Subcutaneous abdominal adipose tissue (tissue), 5 donors: ENCODE measurements around the gene FRMD5.
A peak's percentile ranks its signal among the peaks of the same experiment; 100 is the strongest.
"Not testable (repeated sequence)": the region's sequence is repeated elsewhere in the genome, so short reads cannot be mapped to it uniquely, and the experiment has no call there.

ENCODE experiments used
- H3K27ac ChIP-seq: one replicate; pipeline ENCODE4 v1.7.0; 2013; ENCODE audit warnings: low read depth, mild to moderate bottlenecking, inconsistent platforms, low read length, moderate library complexity
- H3K27me3 ChIP-seq, 5 donors: one replicate each; pipeline ENCODE4 v1.7.0; 2013; ENCODE audit warnings: low read length in 5 of 5, inconsistent platforms in 1 of 5; ENCODE audit not compliant: control insufficient read depth in 5 of 5, insufficient read depth in 4 of 5
- H3K36me3 ChIP-seq, 5 donors: one replicate each; pipeline ENCODE4 v1.7.0; 2013; ENCODE audit warnings: low read length in 5 of 5; ENCODE audit not compliant: control insufficient read depth in 5 of 5, insufficient read depth in 5 of 5
- H3K4me1 ChIP-seq, 5 donors: one replicate each; pipeline ENCODE4 v1.7.0; 2013; ENCODE audit warnings: low read length in 5 of 5, mild to moderate bottlenecking in 3 of 5, moderate library complexity in 1 of 5; ENCODE audit not compliant: control insufficient read depth in 5 of 5, insufficient read depth in 5 of 5
- H3K4me3 ChIP-seq, 5 donors: one replicate each; pipeline ENCODE4 v1.7.0; 2013; ENCODE audit warnings: low read length in 5 of 5, low read depth in 1 of 5
- H3K9ac ChIP-seq, 5 donors: one replicate each; pipeline ENCODE4 v1.7.0; 2013; ENCODE audit warnings: low read length in 5 of 5, mild to moderate bottlenecking in 4 of 5, moderate library complexity in 3 of 5
- H3K9me3 ChIP-seq, 5 donors: one replicate each; pipeline ENCODE4 v1.7.0; 2013; ENCODE audit warnings: low read length in 5 of 5; ENCODE audit not compliant: control insufficient read depth in 5 of 5
- donor health status: healthy.
- donor health status: healthy.
- donor health status: healthy.
- donor health status: healthy.
- donor health status: healthy.

FRMD5 gene

DNA sequence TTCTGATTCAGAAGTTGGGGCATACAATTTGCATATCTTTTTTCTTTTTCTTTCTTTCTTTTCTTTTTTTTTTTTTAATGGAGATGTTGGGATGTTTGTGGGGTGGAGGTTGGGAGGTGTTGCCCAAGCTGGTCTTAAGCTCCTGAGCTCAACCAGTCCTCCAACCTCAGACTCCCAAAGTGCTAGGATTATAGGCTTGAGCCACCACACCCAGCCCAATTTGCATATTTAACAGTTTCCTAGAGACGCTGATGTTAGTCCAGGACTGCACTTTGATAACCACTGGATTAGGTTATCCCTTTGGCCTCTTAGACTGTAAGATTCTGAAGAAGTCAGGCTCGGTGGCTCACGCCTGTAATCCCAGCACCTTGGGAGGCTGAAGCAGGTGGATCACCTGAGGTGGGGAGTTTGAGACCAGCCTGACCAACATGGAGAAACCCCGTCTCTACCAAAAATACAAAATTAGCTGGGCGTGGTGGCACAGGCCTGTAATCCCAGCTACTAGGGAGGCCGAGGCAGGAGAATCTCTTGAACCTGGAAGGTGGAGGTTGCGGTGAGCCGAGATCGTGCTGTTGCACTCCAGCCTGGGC, 365.0 kb downstream of the FRMD5 start:
- not testable (repeated sequence) for H3K27ac ChIP-seq, H3K4me3 ChIP-seq, H3K27me3 ChIP-seq, H3K9me3 ChIP-seq, H3K9ac ChIP-seq, H3K36me3 ChIP-seq
- H3K4me1 ChIP-seq: peaks cover 1 to 20% (median 14%) of the 10 kb centered on the region in 5 donors

DNA sequence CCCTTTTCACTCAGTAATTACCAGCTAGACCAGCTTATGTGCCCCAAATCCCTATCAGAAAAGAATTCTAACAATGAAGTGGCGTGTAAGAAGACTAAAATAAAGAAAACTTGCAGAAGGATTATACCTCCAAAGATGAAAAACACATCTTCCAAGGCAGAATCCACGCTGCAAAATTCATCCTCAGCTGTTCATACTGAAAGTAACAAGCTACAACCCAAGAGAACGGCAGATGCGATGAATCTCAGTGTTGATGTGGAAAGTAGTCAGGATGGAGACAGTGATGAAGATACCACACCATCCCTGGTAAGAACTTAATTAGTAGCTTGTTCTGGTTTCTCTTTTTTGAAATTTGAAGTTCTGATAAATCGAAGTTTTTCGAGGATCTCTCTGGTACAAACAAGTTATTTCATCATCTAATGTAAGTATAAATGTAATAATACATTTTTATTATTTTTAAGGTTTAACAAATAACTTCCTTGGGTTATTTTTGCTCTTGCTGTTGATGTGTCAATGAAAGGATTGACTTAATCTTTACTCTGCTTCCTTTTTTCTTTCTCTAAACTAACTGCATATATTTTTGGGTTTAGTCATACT, 366.9 kb downstream of the FRMD5 start:
- no peak overlapping the region for H3K27ac ChIP-seq
- no peaks in the 10 kb centered on the region for H3K9me3 ChIP-seq
- no peaks in the 10 kb centered on the region for H3K27me3 ChIP-seq
- peak overlapping the region in 3 of 5 donors; percentile 51 to 62 (median 54) for H3K9ac ChIP-seq
- H3K36me3 ChIP-seq: no peaks in the 10 kb centered on the region
- H3K4me1 ChIP-seq: peaks cover 1 to 31% (median 25%) of the 10 kb centered on the region in 5 donors
- no peak overlapping the region for H3K4me3 ChIP-seq

DNA sequence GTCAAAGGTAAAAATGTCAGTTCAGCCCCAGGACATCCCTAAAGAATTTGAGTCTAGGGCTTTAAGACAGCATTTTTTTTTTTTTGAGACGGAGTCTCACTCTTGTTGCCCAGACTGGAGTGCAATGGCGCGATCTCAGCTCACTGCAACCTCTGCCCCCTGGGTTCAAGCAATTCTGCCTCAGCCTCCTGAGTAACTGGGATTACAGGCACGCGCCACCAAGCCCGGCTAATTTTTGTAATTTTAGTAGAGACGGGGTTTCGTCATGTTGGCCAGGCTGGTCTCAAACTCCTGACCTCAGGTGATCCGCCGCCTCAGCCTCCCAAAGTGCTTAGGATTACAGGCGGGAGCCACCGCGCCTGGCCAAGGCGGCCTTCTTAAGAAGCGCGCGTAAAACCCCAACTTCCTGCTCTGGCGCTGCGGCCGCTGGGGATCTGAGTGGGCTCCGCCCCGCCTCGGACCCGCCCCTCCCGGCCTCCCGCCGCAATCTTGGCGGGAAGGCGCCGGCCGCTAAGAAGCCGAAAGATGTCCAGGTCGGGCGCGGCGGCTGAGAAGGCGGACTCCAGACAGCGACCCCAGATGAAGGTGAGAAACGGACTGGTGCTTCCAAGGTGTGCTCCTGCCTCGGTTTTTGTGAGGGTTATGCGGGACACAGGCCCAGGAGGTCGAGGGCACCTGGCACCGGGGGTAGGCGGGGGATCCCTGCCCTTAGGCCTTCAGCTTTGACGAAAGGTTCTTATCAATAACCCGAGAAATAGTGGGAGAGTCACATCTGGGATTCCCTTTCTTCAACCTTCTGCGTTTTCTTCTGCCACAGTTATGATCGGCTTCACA, 368.3 kb downstream of the FRMD5 start, which contains the start of gene WDR76:
TSS of gene WDR76 (plus strand) at position 495 of the 834 bp plus-strand sequence. CDS start at position 526, 31 bp downstream.
- Histone ChIP-seq H3K9me3 (no peaks in the 10 kb centered on the region), H3K27me3 (no peaks in the 10 kb centered on the region), H3K36me3 (no peaks in the 10 kb centered on the region), H3K4me1 (peaks cover 1 to 41% (median 32%) of the 10 kb centered on the region in 5 donors), H3K27ac (peak within 1 kb of the TSS; percentile 41), H3K9ac (peak within 1 kb of the TSS; percentile 12 to 87 (median 76)), H3K4me3 (peak within 1 kb of the TSS; percentile 50 to 76 (median 72))

DNA sequence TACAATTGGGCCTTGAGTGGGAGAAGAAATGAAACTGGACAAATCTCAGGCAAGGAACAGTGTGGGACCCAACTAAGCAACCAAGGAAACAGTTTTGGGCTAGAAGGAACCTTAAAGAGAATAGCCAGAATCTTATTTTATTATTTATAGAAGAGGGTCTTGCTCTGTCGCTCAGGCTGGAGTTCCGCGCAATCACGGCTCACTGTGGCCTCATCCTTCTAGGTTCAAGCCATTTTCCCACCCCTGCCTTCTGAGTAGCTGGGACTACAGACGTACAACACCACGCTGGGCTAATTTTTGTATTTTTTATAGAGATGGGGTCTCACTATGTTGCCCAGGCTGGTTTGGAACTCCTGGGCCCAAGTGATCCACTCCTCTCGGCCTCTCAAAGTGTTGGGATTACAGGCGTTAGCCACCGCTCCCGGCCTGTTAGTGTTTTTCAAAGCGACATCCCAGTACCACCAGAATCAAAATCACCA, 369.0 kb downstream of the FRMD5 start:
- Histone ChIP-seq H3K36me3 (no peaks in the 10 kb centered on the region), H3K4me1 (peaks cover 1 to 41% (median 33%) of the 10 kb centered on the region in 5 donors), H3K9me3 (no peaks in the 10 kb centered on the region), H3K27me3 (no peaks in the 10 kb centered on the region), H3K27ac (peak overlapping the region; percentile 37), H3K4me3 (peak overlapping the region in 4 of 5 donors; percentile 55 to 76 (median 74)), H3K9ac (peak overlapping the region in 1 of 5 donors; percentile 80)

DNA sequence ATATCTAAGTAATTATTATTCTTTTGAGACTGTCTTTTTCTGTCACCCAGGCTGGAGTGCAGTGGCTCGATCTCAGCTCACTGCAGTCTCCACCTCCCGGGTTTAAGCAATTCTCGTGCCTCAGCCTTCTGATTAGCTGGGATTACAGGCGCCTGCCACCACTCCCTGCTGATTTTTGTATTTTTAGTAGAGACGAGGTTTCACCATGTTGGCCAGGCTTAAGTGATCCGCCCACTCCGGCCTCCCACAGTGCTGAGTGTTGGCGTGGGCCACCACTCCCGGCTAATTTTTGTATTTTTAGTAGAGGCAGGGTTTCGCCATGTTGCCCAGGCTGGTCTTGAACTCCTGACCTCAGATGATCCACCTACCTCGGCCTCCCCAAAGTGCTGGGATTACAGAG, 369.8 kb downstream of the FRMD5 start:
- H3K27me3 ChIP-seq, H3K36me3 ChIP-seq, H3K9ac ChIP-seq, H3K4me3 ChIP-seq, H3K27ac ChIP-seq, H3K9me3 ChIP-seq: not testable (repeated sequence)
- H3K4me1 ChIP-seq: peaks cover 1 to 41% (median 33%) of the 10 kb centered on the region in 5 donors

DNA sequence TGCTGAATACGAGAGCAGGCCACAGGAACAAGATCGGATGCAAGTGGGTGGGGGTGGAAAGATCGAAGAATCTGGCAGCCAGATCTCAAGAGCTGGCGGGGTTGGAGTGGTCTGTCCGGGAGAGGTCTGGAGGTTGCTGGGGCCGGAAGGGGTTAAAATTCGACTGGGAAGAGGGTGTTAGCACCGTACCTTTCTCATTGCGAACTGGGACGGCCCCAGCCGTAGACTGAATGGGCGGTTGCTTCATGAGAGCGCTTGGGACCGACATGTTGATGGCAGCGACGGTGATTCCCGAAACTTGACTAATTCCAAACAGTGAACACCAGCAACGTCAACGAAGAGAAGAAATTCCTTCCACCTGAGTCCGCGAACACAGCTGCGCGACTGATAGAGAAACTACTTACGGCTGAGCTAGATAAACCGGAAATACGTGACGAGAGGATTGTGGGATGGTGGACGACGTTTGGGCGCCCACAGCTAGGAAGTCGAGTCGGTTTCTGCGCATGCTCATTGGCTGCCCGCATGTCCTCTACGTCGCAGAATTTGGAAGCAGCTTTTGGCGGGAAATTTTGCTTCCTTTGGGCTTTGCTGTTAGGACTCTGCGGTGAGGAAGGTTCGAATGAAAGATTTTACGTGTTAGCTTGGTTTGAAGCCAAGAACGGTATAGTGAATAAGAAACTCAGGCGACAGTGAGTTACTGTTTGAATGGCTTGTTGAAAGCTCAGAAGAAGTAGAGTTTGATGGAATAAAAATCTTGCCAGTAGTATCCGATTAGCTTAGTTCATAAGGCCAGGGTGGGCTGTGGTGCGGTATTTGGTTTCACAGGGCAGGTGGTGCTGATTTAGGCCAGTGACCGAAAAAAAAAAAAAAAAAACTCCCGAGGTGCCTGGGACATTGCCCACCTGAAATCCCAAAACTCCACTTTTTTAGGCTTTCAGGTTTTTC, 370.5 kb downstream of the FRMD5 start, which contains the start of gene MFAP1:
TSS of gene MFAP1 (minus strand) at position 389 of the 945 bp plus-strand sequence. CDS start at position 268, 121 bp downstream.
- Histone ChIP-seq H3K27me3 (no peaks in the 10 kb centered on the region), H3K27ac (peak within 1 kb of the TSS; percentile 97), H3K4me3 (peak within 1 kb of the TSS; percentile 82 to 100 (median 92)), H3K9ac (peak within 1 kb of the TSS; percentile 84 to 95 (median 92)), H3K9me3 (no peaks in the 10 kb centered on the region), H3K4me1 (peaks cover 1 to 41% (median 33%) of the 10 kb centered on the region in 5 donors), H3K36me3 (peaks cover 0 to 4% (median 0%) of the 10 kb centered on the region in 5 donors)

DNA sequence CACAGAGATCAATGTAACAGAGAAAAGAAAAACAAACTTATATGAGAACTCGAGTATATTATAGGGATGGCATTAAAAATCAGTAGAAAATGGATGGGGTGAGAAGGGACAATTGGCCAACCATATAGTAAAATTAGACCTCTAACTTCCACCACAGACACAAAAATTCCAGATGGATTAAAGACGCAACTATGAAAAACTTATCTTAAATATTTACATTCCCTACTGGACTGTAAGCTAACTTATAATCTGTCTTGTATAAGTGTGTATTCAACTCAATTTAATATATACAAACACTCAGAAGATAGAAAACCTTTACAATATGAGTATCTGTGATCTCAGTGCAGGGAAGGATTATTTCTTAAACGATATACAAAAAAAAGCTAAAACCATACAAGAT, 373.6 kb downstream of the FRMD5 start:
- Histone ChIP-seq H3K4me1 (peaks cover 1 to 28% (median 23%) of the 10 kb centered on the region in 5 donors), H3K4me3 (no peak overlapping the region), H3K9ac (no peak overlapping the region)

More for the DNA sequence above, 373.6 kb downstream of the FRMD5 start:
- Histone ChIP-seq H3K27ac (no peak overlapping the region), H3K9me3 (no peaks in the 10 kb centered on the region), H3K27me3 (no peaks in the 10 kb centered on the region), H3K36me3 (peaks cover 5 to 14% (median 12%) of the 10 kb centered on the region in 5 donors)
